Measurements from ENCODE around the gene CRHR2.

The CRHR2 gene

GRCh38 chr7:30707391-30708357 is 25.4 kb upstream of the CRHR2 start:
- no peak overlapping the region for H3K4me3 ChIP-seq (ENCODE audit: low read length)
- DNase-seq (ENCODE audit: low read depth), result no peak
- TF ChIP-seq CTCF (IDR thresholded peaks at IDR 0.05; ENCODE audit: insufficient read depth, low read depth, low read length, missing control alignments), result no peak

GRCh38 chr7:30706908-30707307 is 24.7 kb upstream of the CRHR2 start:
- no peak for DNase-seq (ENCODE audit: low read depth)
- TF ChIP-seq CTCF (IDR thresholded peaks at IDR 0.05; ENCODE audit: insufficient read depth, low read depth, low read length, missing control alignments), result no peak
- H3K4me3 ChIP-seq (ENCODE audit: low read length), result no peak overlapping the region

- no peak for TF ChIP-seq CTCF (IDR thresholded peaks at IDR 0.05; ENCODE audit: insufficient read depth, low read depth, low read length, missing control alignments)
- no peak for DNase-seq (ENCODE audit: low read depth)
- H3K4me3 ChIP-seq (ENCODE audit: low read length), result no peak overlapping the region
Observed at GRCh38 chr7:30706316-30706715, 24.1 kb upstream of the CRHR2 start.

- no peak overlapping the region for H3K4me3 ChIP-seq (ENCODE audit: low read length)
- no peak for TF ChIP-seq CTCF (IDR thresholded peaks at IDR 0.05; ENCODE audit: insufficient read depth, low read depth, low read length, missing control alignments)
- DNase-seq (ENCODE audit: low read depth), result no peak
Observed at GRCh38 chr7:30705596-30705995, 23.3 kb upstream of the CRHR2 start.

GRCh38 chr7:30705008-30705407 is 22.8 kb upstream of the CRHR2 start:
- DNase-seq (ENCODE audit: low read depth), result no peak
- no peak overlapping the region for H3K4me3 ChIP-seq (ENCODE audit: low read length)

GRCh38 chr7:30703756-30704155 is 21.5 kb upstream of the CRHR2 start:
- no peak overlapping the region for H3K4me3 ChIP-seq (ENCODE audit: low read length)
- no peak for DNase-seq (ENCODE audit: low read depth)
- no peak for TF ChIP-seq CTCF (IDR thresholded peaks at IDR 0.05; ENCODE audit: insufficient read depth, low read depth, low read length, missing control alignments)

More at GRCh38 chr7:30705008-30705407, 22.8 kb upstream of the CRHR2 start:
- TF ChIP-seq CTCF (IDR thresholded peaks at IDR 0.05; ENCODE audit: insufficient read depth, low read depth, low read length, missing control alignments), result no peak

Data from epithelial cell of esophagus (primary cell).